T-helper 2 cell treated with Interferon-gamma antibody and Interleukin-4, amounts not matched to agents 100 ng/mL and 5 ng/mL, for 36 hours (primary cell): ENCODE data around the gene TOLLIP. TPM values are rescaled to one million over a fixed set of nuclear protein-coding genes. Genes with fewer than 3 reads are reported as not detected.
"Not testable (repeated sequence)": the region's sequence is repeated elsewhere in the genome, so short reads cannot be mapped to it uniquely, and the experiment has no call there.

Source experiments
- intact Hi-C: fragments of 100-400 bp; cut with micrococcal nuclease; formaldehyde crosslinking; loops from one replicate; pipeline ENCODE4 v1.15.1; 2023
- total RNA-seq: library from RNA; stranded (reverse); gene quantifications from 2 replicates; pipeline ENCODE4 v1.2.3, GENCODE V29; 2022

The TOLLIP gene
- total RNA-seq, 1 donor from 2014 or later: 29.8 TPM

GRCh38 chr11:1266976-1267375, 42.5 kb downstream of the TOLLIP start:
- intact Hi-C loops: not testable (repeated sequence)

DNA sequence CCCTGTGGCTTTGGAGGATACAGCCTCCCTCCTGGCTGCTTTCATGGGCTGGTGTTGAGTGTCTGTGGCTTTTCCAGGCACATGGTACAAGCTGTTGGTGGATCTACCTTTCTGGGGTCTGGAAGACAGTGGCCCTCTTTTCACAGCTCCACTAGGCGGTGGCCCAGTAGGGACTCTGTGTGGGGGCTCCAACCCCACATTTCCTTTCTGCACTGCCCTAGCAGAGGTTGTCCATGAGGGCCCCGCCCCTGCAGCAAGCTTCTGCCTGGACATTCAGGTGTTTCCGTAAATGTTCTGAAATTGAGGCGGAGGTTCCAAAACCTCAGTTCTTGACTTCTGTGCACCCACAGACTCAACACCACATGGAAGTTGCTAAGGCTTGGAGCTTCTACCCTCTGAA, 44.0 kb downstream of the TOLLIP start:
- intact Hi-C loops: not testable (repeated sequence)

GRCh38 chr11:1264444-1264843, 45.0 kb downstream of the TOLLIP start:
- intact Hi-C loops: loop anchor here (5.0 kb wide), 2 partner anchors 73 to 253 kb away; no protein-coding TSS in a partner anchor

- intact Hi-C loops: loop anchor here (5.0 kb wide), 2 partner anchors 74 to 254 kb away; no protein-coding TSS in a partner anchor
These were observed 46.4 kb downstream of the TOLLIP start for GRCh38 chr11:1263010-1263409.

DNA sequence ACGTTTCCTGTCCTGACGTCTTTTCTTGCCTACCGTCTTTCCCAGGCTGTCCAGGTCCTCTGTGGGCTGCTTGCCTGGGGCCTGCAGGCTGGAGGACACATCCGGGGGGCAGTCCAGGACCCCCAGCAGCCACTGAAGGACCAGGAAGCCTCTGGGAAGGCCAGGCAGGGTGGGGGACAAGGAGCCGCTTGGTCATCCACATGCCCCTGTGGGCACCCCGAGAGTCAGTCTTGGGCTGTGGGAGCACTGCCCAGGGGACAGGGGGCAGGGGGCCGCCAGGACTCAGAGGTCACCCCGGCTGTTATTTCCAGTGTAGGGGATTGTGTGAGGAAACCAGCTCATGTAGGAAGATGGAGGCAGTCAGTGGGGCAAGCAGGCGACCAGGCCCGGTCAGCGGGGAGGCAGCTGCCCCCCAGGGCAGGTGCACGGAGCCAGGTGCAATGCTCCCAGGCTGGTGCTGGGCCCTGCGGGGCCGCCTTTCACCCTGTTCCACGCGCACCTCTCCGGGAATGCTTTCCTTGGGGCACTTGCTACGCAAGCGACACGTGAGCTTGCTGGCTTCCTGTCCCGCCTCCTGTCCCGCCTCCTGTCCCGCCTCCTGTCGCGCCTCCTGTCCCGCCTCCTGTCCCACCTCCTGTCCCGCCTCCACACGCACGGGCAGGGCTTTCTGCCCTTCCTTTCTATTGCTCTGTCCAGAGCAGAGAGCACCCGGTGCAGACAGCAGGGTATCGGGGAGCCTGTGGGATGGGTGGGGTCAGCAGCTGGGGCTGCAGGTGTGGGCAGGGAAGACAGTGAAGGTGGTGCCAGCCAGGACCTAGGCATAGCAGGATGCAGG, 47.0 kb downstream of the TOLLIP start:
- intact Hi-C loops: loop anchor here (5.0 kb wide), 2 partner anchors 75 to 255 kb away; no protein-coding TSS in a partner anchor

- intact Hi-C loops: loop anchor here (5.0 kb wide), 2 partner anchors 76 to 256 kb away; no protein-coding TSS in a partner anchor
These were observed 48.0 kb downstream of the TOLLIP start for GRCh38 chr11:1261241-1262071.

- intact Hi-C loops: loop anchor here (5.0 kb wide), 2 partner anchors 77 to 257 kb away; no protein-coding TSS in a partner anchor
These were observed 48.8 kb downstream of the TOLLIP start for GRCh38 chr11:1260620-1261019.

GRCh38 chr11:1260023-1260501, 49.4 kb downstream of the TOLLIP start:
- intact Hi-C loops: loop anchor here (5.0 kb wide), 2 partner anchors 77 to 257 kb away; no protein-coding TSS in a partner anchor

- intact Hi-C loops: no loop called here
These were observed 49.9 kb downstream of the TOLLIP start for GRCh38 chr11:1259561-1259960.

GRCh38 chr11:1259076-1259461, 50.4 kb downstream of the TOLLIP start:
- intact Hi-C loops: no loop called here

GRCh38 chr11:1258401-1259075, 50.9 kb downstream of the TOLLIP start:
- intact Hi-C loops: no loop called here

DNA sequence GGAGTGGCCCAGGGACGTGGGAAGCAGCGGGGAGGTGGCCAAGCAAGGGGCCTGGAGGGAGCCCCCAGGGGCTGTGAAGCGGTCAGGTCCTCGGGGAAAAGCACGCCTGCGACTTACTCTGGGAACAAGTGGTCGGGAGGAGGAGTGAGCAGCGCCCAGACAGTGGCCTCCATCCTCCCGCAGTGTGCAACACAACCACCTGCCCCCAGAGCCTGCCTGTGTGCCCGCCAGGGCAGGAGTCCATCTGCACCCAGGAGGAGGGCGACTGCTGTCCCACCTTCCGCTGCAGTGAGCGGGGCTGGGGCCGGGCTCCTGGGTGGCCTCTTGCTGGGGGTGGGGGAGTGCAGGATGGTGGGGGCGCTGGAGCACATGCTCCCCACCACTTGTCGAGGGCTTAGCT, 51.5 kb downstream of the TOLLIP start:
- intact Hi-C loops: no loop called here

GRCh38 chr11:1257366-1257765, 52.1 kb downstream of the TOLLIP start:
- intact Hi-C loops: no loop called here

- intact Hi-C loops: no loop called here
These were observed 53.0 kb downstream of the TOLLIP start for GRCh38 chr11:1256257-1257045.

GRCh38 chr11:1255151-1255550, 54.3 kb downstream of the TOLLIP start:
- intact Hi-C loops: no loop called here

- intact Hi-C loops: no loop called here
These were observed 54.7 kb downstream of the TOLLIP start for GRCh38 chr11:1254733-1255132.

GRCh38 chr11:1254086-1254648, 55.3 kb downstream of the TOLLIP start:
- intact Hi-C loops: no loop called here

GRCh38 chr11:1253103-1253485, 56.3 kb downstream of the TOLLIP start:
- intact Hi-C loops: no loop called here

DNA sequence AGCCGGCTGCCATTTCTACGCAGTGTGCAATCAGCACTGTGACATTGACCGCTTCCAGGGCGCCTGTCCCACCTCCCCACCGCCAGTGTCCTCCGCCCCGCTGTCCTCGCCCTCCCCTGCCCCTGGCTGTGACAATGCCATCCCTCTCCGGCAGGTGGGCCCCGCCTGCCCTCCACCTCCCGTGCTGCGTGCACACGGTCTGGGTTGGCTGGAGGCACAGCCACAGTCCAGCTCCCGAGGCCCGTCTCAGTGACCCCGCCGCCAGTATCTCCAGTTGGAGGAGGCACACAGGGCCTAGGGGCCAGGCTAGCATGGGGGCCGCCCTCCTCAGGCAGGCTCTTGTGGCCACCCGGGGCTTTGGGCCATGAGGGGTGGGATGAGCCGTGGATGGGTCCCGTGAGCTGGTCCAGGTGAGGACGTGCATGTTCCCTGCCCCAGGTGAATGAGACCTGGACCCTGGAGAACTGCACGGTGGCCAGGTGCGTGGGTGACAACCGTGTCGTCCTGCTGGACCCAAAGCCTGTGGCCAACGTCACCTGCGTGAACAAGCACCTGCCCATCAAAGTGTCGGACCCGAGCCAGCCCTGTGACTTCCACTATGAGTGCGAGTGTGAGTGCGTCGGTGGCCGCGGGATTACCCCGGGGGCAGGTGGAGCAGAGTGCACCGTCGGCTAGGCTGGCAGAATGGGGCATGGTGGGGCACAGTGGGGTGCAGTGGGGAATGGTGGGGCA, 56.9 kb downstream of the TOLLIP start:
- intact Hi-C loops: no loop called here
